Left forelimb (tissue), 1 donor: Measurements from ENCODE around the gene SERINC2.

ENCODE experiments used
- DNase-seq: peaks from one replicate; pipeline ENCODE4 v3.0.0-alpha.2; 2018; ENCODE audit warnings: low spot score

SERINC2 gene

DNA sequence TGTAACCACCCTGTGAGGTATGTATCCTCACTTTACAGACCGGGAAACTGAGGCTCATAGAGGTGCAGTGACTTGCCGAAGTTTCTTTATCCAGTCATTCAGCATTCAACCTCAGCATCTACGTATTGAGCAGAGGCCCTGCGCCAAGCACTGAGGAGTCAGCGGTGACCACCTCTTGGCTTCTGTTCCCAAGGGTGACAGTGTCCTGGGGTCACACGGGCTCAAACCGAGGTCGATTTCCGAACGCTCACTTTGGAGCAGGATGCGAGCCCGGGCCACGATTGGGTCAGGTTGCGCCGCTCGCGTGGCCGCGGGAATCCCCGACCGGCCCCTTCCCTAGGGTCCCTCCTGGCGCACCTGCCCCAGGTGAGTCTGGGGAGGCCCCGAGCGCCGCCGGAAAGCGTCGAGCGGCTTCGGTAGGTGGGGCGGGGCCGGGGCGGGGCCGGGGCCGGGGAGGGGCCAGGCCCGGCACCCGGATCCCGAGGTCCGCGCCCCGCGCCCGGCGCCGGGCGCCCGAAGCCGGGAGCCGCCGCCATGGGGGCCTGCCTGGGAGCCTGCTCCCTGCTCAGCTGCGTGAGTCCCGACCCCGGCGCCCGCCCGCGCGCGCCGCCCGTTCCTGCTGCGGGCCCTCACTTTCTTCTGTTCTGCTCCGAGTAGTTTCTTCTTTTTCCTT is at the start of gene SERINC2:
TSS of gene SERINC2 (plus strand) at position 482 of the 673 bp plus-strand sequence. CDS start at position 535, 53 bp downstream.
- no peak for DNase-seq

DNA sequence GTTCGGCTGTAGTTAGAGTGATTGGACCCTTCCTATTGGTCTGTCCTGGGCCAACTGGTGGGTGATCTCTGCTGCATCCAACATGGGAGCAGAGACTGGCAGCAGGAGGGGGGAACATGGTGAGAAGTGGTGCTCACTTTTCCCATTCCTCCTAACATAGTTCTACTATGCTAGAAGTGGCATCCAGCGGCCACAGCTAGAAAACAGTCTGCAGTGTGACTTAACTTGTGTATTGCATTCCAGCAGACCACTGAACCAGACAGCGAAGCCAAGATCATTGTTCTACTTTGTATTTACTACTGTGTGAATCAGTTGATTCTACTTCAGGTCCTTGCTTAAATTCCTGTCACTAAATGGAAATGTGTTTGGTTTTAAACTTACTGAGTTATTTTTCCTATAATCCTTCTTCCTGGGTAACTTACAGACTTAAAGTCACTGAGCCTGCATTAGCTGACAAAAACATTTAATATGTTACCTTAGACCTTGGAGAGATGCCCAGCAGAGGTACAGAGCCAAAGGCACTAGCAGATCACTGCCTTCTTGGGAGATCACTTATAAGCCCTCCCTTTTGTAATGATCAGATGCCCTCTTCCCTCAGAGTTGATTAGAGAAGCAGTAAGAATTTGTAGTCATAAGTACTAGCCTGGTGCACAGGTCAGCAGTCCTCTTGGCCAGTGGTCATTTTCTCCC is 48.3 kb upstream of the SERINC2 start:
- DNase-seq, result no peak

DNA sequence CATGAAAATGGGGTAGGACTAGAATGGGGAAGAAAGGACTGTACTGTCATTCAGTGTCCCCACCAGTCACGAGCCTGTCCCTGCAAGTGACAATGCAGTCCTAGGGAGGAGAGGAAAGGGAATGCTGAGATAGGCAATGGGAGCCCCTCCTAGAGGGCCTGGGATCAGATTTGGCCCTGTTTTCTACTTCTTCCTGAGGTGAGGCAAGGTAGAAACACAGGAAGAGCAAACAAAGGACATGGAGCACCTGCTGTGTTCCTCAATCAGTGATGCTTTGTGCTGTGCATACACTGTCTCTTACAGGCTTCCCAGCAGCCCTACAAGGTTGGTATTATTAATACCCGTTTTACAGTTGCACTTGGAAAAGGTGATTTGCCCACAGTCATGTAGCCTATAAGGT is 46.2 kb upstream of the SERINC2 start:
- DNase-seq, result no peak

DNA sequence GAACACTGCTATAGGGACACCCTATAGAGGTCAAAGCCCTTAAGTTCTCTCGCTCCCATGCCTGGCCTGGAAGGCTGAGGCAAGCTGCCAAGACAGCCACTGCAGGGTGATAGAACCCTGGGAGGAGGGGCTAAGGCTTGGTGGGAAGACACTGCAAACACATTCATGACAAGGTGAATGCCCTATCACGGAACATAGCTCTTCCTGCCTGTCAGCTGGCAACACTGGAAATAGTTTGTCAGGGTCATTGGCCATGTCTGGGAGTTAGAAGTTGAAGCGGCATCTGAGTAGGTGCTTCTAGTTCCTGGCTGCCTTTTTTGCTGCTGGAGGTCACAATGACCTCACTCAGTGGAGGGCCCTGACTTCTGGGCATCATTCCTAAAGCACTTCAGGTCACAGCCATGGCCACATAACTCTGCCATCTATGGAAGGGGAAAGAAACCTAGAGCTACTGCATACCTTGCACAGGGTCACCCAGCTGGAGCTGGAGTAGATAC is 44.4 kb upstream of the SERINC2 start:
- DNase-seq, result no peak

DNA sequence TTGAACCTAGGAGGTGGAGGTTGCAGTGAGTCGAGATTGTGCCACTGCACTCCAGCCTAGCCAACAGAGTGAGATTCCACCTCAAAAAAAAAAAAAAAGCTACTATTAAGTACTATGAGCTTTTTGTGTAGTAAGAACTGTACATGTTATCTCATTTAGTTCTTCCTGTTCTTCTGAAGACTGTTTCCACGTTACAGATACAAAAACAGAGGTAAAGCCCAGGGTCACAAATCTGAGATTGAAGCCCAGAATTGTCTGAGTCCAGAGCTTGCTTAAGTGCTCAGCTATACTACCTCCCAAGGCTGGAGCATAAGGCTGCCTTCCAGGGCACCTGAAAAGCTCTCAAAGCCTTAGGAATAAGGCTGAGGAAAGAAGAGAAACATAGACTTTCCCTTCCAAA is 43.0 kb upstream of the SERINC2 start:
- DNase-seq, result no peak

DNA sequence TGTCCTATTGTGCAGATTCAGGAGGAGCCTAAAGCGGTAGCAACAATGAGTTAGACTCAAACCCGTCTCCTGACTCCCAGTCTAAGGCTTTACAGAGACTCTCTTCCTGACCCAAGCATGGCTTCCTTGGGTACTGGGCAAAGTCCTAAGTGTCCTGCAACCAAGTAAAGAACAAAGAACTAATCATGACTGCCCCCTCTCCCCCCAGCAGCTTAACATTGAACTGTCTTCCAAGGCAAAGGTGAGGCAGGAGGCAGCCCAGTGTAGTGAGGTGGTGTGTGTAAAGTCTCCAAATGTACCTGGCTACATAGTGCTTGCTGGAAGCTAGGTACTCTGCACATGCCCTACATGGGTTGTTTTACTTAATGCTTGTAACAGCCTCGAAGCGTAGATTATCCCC is 42.4 kb upstream of the SERINC2 start:
- no peak for DNase-seq

DNA sequence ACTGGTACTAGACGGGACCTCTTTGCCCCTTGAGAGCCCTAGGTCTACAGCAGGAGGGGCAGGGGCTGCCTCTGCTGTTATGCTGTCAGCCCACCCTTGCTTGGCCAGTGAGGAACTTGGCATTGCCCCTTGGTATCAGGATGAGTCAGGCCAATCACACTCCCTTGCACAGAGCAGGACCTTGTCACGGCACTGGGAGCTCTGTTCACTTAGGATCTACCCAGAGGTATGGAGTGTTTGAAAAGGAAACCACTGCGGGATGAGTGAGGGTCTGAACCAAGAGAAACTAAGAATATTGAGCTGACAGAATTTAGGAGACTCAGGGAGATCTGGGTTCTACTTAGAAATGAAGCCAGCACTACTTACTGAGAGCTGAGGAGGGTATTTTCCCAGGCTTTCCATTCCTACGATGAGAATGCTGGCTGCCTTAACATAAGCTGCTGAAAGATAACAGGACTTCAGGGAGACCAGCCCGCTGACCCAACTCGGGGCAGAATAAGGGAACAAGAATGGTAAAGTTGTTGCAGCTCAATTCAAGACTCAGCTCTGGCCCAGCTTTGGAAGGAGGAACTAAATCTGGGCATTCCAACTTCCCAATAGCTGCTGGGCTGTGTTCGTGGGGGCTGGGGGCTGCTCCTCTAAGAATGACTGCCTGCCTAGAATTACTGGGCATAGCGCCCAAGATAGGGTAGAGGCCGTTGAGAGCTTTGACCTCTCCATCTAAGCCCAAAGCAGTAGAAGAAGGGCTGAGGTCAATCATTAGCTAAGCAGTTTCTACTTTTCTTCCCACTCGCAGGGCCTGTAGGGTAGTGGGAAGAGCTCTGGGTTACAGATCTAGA is 41.7 kb upstream of the SERINC2 start:
- DNase-seq, result no peak

DNA sequence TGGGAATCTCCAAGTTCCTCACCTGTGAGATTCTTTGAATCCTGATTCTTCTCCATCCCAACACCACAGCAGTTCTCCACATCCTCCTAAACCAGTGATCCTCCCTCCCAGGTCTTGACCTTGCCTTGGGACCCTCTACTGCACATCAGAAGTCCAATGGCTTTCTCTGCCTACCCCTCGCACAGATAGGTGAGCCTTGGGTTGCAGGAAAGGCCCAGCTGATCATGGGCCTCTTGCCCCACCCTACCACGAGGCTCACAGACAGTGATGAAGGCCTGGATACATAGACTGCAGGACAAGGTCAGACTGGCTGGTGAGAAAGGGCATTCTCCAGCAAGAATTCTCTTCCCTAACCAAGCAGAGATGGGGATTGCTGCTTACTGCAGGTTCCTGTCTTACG is 41.0 kb upstream of the SERINC2 start:
- no peak for DNase-seq

DNA sequence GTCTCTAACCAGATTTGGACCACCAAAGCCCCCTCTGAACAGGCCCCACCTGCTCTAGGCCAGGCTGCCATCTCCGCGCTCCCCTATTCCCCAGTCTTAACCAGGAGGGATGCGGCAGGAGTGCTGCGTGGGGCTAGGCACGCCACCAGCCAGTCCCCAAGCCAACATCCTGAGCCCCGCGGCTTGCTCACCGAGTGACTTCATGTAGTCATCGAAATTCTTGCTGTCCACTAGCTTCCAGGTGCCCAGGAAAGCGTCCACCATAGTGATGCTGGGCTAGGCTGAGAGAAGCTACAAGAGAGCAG is 40.3 kb upstream of the SERINC2 start:
- no peak for DNase-seq

DNA sequence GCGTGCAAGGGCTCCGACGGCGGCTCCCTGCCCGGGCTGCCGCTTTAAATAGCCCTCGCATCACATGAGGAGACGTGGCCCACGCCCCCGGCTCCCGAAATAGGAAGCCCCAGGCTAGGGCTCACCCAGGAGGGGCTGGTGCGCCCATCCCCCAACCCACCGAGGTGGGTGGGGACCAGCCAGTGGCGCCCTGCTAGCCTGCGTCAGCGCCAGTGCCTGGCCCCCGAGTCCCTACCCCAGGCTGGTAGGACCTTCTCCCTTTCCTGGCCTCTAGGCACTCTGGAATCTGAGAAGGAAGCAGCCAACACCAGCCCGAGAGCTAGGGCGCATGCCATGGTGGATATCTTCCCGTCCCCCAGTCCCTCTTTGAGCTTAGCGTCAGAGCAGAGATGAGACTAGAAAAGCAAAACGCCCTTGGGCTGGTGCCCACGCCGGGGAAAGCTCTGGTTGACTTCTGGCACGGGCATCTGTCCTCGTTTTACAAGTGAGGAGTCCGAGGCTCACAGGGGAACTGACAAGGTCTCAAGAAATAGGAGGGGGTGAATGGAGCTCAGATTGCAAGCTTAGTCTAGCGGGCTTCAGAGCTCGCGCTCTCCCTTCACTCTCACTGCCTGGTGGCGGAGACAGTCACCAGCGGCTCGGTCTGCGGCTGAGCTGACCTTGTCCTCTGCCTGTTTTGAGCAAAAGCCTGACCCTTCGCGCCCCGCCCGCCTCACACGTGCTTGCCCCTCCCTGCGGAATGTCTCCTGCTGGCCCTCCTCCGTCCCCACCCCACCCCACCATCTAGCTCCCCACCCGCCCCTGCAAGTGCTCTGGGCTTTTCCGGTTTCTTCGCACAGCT is 39.7 kb upstream of the SERINC2 start, which contains the start of gene FABP3:
TSS of gene FABP3 (minus strand) at position 21 of the 841 bp plus-strand sequence. CDS start 62 bp downstream, outside the sequence.
- peak; percentile 86 for DNase-seq

DNA sequence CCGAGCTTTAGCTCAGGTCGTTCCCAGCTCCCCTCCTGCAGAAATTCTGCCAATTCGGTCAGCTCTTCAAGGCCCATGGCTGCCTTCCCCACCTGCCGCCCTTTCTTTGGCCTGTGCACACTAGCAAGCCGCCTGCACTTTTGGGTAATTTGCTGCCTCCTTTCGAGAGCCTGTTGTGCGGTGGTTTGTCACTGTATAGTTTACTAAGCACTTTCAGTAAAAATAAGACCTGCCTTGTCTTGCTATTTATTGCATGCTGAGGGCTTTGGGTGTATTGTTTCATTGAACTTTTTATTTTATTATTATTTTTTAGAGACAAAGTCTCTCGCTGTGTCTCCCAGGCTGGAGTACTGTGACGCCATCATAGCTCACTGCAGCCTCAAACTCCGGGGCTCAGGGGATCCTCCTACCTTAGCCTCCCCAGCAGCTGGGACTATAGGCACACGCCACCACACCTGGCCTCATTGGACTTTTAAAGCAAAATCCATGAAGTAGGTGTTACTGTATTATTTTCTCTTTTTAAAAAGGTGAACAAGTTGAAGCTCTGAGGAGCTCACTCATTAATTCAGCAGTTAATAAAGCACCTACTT is 39.0 kb upstream of the SERINC2 start:
- no peak for DNase-seq

DNA sequence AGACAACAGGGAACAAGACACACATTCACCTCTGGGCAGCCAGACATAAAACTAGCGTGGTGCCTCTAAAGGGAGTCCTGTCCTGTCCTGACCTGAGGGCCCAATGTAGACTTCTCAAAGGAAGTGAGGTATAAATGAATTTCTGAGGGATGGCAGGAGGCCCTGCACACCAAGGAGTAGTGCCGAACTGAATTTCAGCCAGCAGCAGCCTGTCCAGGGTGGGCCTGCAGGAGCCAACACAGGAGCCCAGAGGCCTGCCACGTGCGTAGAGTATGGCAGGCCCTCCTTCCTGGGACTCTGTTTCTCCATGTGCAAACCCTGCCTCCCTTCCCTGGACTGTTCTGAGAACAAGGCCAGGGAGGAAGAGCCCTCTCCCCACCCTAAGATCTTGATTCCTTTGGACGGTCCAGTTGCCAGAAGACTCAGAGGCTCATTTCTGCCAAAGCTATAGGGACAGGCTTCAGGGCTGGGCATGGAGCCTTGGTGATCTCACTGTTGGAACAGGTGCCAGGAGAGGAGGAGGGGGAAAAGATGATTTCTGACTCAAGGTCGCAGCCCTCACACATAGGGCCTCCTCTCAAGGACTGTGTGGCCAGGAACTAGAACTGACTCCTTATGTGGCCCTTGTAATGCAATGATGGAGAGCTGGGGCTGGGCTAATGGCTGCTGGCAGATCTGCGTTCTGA is 38.4 kb upstream of the SERINC2 start:
- peak; percentile 80 for DNase-seq

DNA sequence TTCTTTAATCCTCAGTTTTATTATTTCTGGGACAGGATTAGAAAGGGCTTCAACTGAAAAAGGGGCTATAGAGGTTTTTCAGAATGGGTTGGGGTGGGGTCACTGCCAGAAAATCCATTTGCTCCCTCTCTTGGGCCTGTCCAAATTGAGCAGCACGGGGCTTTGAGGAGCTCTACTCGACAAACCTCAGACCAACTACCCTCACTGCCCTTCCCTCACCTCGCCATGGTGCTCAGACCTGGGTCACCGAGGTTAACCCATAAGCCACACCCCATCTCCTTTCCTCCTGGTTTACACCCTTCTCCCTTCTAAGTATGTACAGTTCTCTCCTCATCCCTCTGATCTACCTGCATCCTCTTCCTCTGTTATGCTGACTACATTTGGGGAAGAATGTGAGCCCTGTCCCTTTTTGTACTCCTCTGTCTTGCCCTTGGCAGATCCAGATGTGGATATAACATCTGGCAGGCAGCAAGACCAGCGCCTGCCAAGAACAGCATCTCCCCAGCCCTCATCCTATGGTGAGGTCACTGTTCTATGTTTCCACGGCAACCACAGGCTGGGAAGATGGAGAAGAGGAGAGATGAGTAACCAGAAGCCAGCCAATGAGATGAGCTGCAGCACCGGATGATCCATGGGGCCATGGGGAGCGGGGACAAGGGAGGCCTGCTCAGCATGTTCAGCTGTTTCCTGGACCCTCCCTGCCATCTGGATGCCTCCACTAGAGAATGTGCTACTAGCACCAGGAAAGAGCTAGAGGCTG is 36.5 kb upstream of the SERINC2 start:
- DNase-seq, result peak; percentile 81

DNA sequence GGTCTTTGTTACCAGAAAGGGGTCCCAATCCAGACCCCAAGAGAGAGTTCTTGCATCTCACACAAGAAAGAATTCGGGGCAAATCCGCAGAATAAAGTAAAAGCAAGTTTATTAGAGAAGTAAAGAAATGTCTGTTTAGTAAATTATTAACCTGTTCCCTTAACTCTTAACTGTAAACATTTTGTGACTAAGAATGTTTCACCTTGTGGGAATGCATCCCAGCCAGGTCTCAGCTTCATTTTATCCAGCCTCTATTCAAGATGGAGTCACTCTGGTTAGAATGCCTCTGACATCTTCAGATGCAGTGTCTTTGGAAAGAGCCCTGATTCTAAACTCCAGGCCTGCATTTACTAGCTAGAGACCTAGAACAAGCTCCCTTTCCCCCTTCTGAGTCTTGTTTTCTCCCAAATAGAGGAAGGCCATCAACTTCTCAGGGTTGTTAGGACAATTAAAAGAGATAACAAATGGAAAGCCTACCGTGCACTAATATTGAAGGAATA is 35.6 kb upstream of the SERINC2 start:
- no peak for DNase-seq

DNA sequence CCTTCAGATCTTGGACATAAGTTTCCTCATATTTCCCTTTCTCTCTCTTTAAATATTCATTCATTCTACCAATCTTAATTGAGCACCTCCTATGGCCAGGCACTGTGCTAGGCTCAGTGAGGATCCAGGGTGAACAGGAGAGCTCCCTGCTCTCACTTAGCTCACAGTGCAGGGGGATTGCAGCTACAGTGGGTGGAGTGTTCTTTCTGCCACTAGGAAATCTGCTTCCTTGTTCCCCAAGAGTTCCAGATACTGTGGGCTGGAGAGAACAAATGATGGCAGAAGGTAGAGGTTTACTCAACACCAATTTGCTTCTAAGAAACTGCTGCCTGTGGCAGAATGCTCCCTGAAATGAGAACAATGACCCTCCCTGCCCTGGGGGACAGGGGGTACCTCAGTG is 35.0 kb upstream of the SERINC2 start:
- no peak for DNase-seq

DNA sequence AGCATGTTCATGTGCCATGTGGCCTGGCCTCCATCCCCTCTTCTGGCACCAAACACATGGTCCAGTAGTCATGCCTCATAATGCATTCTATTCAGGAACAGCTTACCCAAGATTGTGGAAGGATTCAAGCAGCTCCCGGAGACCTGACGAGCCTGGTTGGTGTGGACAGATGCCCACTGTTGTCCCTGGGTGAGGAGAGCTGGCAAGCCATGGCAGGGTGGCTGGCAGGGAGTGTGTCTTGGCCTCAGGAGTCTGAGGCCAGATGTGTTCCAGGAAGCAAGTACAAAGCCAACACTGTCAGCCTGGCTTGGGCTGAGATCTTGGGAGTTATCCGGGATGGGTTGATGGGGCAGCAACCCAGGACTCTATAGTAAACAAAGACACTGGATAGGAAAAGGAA is 32.8 kb upstream of the SERINC2 start:
- DNase-seq, result no peak

DNA sequence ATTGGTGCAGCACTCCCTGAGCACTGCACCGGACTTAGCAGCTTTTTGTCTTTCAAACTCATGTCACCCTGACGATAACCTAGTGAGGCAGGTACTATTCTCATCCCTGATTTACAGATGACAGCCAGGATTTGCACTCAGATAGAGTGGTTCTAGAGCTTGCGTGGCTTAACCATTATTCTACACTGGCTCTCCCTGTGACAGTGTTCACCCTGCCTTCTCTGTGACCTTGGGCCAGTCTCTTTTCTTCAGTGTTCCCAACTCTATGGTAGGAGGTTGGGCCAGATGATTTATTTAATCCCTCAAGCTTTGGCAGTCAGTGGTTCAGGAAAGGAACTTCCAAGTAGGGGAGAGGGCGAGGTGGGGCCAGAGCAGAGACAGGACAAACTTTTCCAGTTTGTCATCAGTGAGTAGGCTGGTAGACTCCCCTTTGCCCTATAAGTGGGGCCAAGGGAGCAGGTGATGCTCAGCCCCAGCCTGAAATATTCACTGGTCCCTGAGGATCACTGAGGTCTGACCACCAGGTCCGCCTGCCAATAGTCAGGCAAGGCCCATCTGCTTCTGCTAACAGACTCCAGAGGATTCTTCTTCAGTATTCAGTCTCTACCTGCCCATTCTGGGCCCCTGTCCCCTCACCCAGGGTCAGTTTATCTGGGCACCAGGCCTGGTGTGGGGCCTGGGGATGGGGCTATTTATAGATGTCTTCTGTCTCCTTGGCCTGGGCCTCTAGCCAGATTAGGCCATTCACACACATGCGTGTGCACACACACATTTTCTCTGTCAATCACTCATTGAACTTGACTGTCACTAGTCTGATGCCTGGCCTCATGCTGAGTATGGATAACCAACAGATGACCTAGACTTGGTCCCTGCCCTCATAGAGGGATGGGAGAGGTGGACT is 31.4 kb upstream of the SERINC2 start:
- no peak for DNase-seq

DNA sequence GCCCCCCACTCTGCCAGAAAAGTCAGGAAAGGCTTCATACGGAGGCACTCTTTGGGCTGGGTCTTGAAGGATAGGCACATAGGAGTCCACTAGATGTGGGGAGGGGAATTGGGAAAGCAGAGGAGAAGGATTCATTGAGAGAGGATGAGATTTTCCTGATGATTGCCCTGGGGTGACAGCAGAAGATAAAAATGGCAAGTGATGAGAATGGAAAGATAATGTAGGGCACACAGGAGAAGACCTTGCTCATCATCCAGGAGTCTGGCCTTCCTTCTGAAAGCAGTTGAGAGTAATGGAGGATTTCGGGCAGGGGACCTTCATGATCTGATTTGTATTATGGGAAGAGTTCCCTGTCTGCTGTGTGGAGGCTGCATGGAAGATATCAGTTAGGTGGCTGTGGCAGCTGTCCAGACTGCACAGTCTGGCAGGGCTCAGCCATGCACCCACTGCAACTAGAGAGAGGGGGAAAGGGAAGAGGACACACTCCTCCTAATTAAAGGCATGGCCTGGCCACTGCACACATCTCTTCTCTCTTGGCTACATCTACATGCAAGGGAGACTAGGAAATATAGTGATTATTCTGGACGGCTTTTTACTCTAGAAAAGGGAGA is 30.5 kb upstream of the SERINC2 start:
- no peak for DNase-seq
